HL-60 (cell line): ENCODE results near the gene ZNF343.

Experiments used
- POLR2AphosphoS5 ChIP-seq: IDR thresholded peaks from 2 replicates; pipeline ENCODE4 v1.6.1; 2012; ENCODE audit warnings: low read depth
- SPI1 ChIP-seq: IDR thresholded peaks from 2 replicates; pipeline ENCODE4 v1.6.1; 2012; ENCODE audit warnings: low read depth, mild to moderate bottlenecking, borderline replicate concordance
- TF ChIP-seq, protein P1 (sequence below): IDR thresholded peaks from one replicate; pipeline ENCODE4 v1.5.1; 2011; ENCODE audit warnings: low read length, control low read depth, inconsistent platforms; ENCODE audit not compliant: insufficient read depth

DNA sequence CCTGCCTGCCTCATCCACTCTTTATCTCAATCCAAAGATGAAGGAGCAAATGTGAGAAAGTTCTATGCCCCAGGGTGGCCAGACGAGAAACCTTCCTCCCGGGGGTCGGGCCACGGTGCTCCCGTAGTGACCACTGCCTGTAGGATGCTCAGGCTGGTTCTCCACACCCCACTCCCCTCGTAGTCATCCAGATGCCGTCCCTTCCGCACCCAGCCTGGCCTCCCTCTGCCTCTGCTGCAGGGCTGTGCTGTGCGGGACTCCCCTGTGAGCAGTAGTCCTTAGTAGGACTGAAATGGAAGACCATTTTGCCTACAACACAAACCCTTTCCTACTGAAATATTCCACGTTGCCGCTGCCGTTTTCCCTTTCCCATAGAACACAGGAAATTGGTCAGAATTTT lies 29.6 kb upstream of the ZNF343 start:
- TF ChIP-seq, protein P1, sequence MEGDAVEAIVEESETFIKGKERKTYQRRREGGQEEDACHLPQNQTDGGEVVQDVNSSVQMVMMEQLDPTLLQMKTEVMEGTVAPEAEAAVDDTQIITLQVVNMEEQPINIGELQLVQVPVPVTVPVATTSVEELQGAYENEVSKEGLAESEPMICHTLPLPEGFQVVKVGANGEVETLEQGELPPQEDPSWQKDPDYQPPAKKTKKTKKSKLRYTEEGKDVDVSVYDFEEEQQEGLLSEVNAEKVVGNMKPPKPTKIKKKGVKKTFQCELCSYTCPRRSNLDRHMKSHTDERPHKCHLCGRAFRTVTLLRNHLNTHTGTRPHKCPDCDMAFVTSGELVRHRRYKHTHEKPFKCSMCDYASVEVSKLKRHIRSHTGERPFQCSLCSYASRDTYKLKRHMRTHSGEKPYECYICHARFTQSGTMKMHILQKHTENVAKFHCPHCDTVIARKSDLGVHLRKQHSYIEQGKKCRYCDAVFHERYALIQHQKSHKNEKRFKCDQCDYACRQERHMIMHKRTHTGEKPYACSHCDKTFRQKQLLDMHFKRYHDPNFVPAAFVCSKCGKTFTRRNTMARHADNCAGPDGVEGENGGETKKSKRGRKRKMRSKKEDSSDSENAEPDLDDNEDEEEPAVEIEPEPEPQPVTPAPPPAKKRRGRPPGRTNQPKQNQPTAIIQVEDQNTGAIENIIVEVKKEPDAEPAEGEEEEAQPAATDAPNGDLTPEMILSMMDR: no peak
- TF ChIP-seq SPI1 (no peak), POLR2AphosphoS5 (no peak)
